ENCODE data around the gene IDI1.
"Not testable (repeated sequence)": the region's sequence is repeated elsewhere in the genome, so short reads cannot be mapped to it uniquely, and the experiment has no call there.

Gene IDI1

DNA sequence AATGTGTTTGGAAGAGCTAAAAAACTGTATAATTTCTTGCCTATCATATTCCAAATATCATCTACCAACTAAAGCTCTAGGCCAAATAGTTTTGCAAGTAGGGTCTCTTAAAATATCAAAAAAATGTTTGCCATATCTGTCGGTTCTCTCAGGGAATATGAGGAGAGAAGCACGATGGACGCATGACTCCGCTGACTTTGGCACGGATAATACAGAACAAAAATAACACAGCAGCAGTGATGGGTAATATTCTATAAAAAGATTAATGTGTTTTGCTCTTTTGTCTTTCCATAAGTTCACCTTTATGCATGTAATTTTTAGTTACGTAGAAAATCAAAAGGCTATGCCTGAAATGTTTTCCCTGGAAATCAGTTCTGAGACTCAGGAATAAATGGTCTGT lies 22.3 kb downstream of the IDI1 start:
- no peak for DNase-seq

DNA sequence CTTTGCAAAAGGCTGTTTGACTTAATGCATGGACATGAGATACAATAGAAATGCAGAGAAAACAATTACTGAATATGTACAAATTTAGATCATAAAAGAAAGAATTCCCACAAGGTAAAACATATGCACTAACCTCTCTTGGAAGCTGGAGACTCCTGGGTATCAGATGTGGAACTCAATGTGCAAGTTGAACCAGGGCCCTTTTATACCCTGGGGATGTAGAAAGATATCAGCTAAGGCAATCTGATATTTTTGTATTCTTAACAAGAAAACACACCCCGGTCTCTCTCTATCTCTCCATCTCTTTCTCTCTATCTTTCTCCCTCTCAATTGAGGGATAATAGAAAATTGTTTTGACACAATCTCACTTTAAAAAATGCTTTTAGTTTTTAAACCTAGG lies 23.2 kb downstream of the IDI1 start, which contains the start of gene IDI2:
Gene IDI2, minus strand, starts transcription at position 177 of the 400 bp plus-strand sequence. CDS start 1,136 bp downstream, outside the sequence.
- no peak for DNase-seq

DNA sequence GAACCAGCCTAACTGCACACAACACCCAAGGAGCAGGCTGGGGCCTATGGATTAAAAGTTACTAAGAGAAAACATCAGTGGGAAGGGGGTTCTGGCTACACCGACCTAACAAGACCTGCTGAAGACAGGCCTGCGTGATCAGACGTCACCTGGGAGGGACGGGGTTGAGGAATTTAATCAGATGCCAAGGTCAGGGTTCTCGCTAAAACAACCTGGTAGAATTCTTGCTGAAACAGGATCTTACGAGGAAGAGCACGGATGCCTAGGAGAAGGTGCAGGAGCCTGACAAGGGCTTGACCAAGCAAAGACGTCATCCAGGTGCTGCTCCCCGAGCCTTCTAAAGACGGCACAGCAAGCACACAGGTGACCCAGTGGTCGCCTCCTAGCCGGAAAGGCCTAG lies 24.8 kb downstream of the IDI1 start:
- no peak for DNase-seq

DNA sequence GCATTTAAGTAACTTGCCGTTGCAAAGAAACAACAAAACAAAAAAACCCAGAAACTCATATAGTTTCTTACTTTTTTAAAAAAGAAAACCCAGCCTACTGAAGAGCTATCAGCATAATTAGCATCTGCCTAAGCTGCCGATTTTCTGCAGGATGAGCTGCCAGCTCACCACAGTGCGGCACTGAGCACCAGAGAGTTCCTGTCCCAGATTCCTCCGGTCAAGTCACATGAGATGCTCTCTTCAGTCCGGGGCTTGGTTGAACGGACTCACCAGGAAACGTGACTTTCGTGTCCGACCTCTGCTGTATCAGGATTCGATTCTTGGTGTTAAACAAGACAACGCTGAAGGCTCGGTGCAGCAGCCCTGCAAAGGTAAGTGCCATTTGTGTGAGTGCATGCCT lies 26.5 kb downstream of the IDI1 start:
- no peak for DNase-seq

DNA sequence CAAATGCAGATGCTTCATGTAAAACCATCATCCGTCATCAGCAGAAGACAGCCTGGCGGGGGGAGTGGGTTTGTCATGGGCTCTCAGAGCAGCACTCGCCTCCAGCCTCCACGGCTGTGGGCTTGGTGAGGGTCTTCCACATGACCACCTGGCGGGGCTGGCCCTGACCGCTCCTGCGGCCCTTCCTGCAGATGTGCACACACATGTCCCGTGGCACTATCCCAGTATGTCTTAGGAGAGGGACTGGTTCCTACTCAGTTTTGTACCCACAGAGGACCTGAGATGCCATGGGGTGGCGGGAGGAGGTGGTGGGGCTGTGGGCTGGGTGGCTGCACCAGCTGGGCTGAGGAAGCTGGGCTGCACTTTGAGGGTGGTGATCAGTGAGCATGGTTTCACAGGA lies 28.0 kb downstream of the IDI1 start:
- DNase-seq: no peak

DNA sequence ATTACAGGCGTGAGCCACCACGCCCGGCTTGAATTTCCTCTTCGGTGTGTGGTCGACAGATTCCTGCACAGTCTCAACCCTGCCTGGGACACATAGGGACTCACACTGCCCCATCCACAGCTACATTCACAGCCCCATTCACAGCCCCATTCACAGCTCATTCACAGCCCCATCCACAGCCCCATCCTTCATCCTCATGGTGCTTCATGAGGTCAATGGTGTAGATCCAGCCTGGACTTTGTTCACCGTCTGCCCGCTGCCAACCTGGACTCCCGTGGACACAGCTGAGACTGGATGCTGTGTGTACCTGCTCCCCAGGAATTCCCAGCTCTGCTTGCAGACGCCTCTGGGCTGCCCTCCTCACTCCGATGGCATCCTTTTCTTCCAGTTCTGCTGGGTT lies 28.5 kb downstream of the IDI1 start:
- DNase-seq: no peak

DNA sequence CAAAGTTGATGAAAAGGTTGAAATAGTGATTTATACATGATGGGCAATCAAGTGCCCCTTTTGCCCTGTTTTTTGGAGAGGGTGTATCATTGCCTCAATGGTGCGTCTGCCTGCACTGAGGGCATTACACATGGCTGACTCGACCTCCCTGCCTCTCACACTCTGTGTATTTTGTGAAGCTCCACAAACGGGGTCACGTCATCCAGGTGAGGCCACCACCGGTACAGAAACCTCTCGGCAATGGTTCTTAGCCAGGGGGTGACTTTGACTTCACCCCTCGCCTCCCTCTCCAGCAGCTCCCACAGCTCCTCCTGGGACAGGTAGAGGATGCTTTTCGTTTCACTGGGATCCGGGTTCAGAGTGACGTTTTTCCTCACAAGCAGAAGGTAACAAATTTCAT lies 29.6 kb downstream of the IDI1 start:
- DNase-seq: no peak

DNA sequence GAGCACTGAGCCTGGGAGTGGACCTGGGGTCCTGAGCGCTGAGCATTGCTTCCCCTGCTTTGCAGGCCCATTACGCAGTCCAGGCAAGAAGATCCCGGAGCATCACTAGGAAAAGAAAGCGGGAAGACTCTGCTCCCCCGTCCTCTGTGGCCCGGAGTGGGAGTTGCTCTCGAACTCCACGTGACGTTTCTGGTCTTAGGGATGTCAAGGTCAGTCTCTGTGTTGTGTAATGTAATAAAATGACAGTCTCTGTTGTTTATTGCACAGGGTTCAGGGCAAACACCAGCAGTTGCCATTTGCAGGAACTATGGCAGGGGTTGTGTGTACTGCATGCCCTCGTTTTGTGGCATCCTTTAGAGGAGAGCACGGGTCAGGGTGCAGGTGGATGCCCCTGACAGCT lies 33.2 kb downstream of the IDI1 start:
- DNase-seq: no peak

DNA sequence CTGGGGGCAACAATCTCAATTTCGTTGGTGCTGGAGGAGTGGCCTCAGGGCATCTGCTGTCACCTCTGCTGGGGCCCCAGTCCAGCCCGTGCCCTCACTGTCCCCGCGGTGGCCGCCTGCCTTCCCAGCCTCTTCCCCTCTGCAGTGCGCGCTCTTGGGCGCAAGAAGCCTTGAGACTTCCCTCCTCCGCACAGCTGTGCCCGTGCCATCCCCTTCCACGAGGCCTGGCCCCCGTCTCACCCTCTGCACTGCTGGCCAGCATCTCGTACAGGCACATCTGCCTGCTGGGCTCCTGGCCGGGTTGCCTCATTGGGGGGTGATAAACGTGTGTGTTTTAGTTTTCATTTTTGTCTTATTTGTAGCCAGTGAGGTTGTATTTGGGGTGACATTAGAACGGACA lies 37.2 kb downstream of the IDI1 start:
- no peak for DNase-seq

DNA sequence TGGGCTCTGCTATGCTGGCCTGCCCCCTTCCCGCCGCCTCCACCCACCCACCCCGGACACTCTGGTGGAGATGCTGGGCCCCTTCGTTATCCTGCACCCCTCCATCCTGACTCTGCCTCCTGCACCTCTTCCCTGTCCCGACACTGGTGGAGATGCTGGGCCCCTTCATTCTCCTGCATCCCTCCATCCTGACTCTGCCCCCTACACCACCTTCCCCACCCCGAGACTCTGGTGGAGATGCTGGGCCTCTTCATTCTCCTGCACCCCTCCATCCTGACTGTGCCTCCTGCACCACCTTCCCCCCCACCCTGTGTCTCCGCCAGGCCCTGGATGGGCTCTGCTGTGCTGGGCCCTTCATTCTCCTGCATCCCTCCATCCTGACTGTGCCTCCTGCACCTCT lies 38.2 kb downstream of the IDI1 start:
- no peak for DNase-seq

DNA sequence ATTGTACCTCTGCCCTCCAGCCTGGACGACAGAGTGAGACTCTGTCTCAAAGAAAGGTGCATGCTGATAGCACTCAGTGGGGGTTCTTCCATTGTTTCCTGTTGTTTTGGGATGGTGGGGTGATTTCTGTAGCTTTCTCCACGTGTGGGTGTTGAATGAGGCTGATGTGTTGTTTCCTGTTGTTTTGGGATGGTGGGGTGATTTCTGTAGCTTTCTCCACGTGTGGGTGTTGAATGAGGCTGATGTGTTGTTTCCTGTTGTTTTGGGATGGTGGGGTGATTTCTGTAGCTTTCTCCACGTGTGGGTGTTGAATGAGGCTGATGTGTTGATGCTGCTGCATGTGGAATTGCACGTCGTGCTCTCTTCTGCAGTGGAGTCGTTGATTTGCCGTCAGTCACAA lies 39.0 kb downstream of the IDI1 start:
- not testable (repeated sequence) for DNase-seq

DNA sequence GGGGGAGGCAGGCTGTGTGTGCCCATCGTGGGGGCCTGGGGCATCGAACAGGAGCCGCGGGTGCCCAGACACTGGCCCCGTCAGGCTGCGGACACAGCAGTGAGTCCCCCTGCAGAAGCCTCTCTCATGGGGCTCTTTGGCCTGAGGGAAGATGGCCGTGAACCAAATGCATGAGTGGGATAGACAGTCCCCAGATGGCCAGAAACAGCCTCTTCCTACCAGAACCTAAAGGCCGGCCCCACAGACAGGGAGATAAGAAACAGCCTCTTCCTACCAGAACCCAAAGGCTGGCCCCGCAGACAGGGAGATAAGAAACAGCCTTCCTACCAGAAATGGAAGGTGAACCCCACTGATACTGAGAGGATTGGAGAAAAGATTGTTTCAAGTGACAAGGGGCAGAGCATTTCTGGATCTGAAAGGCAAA lies 39.8 kb downstream of the IDI1 start:
- DNase-seq: no peak

DNA sequence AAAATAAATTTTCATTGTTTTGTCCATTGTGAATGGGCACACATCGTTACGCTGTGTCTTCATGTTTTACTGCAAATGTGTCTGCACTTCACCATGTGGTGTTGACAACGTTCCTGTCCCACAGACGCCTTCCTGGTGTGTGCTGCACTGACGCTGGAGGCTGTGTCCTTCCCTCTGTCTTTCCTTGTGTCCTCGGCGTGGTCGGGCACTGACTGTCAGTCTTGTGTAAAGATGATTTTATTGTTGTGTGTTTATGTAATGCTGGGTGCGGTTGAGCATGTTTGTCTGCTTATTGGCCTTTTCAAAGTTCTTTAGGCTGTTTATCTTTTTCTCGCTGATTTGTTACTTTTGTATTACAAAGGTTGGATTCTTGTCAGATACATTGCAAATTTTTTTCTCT lies 41.3 kb downstream of the IDI1 start:
- no peak for DNase-seq

DNA sequence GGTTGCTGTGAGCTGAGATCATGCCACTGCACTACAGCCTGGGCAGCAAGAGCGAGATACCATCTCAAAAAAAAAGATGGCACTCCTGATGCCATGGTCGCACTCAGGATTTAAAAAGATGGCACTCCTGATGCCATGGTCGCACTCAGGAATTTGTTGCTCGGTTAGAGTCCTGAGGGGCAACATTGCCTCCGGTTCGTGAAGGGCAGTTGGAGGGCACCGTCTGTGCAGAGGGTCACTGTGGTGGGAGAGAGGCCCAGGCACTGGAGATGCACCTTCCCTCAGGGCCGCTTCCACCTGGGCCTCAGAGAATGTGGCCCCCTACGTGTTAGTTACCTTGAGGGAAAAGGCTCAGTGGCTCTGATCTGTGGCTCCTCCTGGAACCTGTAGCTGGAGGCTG lies 42.3 kb downstream of the IDI1 start:
- no peak for DNase-seq

DNA sequence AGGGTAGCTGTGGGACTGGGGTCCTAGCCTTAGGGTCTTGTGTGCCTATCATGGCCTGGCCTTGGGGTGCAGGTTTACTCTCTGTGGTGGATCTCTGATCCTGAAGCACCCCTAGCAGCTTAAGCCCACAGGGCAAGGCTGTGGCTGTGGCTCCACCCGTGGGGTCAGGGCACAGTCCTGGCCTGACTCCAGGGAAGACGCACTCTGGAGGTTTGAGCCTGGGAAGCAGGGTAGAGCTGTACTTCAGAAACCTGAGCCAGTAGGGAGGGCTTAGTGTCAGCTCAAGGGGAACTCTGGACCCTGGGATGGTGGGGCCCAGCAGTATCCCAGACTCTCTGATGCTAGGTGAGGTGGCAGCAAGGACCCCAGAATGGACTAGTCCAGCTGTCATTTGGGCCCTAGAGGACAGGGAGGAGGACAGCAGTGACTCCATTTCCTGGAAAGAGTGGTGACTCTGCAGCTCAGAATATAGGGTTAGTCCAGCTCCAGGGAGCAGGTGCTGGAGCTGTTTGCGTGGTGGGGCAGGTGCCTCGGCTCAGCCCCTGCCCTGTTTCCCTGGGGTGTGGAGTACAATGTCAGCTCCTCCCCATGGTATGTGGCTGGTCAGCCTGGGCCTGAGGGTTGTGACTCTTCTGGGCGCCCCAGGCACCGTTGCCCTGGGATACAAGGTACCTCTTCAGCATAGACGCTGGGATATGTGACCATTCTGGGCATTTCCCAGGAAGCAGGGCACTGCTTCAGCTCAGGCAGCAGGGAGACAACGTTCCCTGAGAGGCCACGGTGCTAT lies 44.8 kb downstream of the IDI1 start:
- no peak for DNase-seq

DNA sequence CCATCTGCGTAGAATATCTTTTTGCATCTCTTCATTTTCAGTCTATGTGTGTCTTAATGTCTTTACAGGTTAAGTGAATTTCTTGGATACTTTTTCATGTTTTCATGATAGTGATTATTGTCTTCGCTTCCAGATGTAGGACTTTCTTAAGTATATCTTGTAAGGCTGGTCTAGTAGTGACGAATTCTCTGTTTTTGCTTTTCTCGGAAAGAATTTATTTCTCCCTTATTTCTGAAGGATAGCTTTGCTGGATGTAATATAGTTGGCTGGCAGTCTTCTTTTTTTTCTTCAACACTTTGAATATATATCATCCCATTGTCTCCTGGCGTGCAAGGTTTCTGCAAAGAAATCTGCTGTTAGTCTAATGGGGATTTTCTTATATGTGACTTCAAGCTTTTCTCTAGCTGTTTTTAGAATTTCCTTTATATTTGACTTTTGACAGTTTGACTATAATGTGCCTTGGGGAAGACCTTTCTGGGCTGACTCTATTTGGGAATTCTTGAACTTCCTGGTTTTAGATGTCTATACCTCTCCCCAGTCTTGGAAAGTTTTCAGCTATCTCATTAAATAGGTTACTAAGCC lies 46.4 kb downstream of the IDI1 start:
- no peak for DNase-seq

DNA sequence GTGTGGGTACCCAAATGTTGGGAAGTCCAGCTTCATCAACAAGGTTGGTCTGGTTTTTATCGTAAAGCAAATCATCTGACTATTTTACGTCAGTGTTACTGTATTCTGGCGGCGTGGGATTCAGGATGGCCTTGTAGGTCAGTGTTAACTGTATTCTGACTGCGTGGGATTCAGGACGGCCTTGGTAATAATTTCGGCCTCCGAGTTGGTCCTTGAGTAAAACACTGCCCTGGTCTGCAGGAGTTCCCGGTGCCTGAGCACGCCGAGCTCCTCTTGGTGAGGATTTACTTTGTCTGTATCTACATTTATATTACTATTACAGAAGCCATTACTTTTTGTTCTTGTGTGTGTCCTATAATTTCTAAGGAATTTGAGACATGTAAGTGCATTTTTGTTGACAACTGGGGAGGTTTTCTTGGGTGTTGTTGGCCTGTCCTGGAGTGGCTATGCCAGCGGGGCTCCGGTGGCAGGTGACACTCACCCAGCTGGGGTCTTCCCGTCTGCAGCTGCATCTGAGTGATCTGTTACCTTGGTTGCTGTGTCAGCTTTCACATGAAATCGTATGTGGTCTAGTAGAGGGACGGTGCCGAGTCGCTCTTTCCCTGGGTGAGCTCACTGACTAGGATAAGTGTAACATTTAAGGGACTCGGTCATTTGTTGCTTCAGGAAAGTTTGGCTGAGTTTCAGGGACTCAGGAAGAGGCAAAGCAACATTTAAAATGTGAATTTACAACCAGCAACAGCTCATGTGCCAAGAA lies 51.5 kb downstream of the IDI1 start:
- DNase-seq: no peak

DNA sequence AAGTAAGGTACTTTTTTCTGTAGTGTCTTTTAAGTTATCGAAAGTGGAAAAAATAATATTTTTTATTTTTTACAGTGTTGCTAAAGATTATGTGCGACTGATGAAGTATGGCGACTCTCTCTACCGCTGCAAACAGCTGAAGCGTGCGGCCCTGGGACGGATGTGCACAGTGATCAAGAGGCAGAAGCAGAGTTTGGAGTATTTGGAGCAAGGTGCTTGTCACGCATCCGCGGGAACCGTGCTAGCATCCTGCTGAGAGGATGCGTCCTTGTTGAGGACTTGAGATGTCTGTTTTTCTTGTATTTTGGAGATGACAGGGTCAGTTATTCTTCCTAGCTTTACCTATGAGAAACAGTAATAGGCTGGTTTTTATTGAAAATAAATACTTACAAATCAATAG lies 52.9 kb downstream of the IDI1 start:
- DNase-seq: no peak

DNA sequence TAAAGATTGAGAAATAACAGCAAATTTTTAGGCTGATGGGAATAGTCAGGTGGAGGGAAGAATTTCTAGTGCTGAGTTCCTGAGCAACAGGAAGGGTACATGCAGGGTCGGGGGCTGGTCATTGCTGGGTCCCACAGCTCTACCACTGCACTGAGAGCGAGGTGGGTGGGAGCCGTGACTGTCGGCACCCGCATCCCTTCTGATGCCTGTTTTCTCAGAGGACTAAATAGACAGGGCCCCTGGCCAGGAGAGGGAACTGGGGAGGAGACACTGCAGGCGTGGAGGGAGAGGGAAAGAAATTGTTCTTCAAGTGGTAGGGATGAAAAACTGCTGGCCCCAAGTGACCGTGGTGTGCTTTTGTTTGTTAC lies 53.4 kb downstream of the IDI1 start:
- no peak for DNase-seq

DNA sequence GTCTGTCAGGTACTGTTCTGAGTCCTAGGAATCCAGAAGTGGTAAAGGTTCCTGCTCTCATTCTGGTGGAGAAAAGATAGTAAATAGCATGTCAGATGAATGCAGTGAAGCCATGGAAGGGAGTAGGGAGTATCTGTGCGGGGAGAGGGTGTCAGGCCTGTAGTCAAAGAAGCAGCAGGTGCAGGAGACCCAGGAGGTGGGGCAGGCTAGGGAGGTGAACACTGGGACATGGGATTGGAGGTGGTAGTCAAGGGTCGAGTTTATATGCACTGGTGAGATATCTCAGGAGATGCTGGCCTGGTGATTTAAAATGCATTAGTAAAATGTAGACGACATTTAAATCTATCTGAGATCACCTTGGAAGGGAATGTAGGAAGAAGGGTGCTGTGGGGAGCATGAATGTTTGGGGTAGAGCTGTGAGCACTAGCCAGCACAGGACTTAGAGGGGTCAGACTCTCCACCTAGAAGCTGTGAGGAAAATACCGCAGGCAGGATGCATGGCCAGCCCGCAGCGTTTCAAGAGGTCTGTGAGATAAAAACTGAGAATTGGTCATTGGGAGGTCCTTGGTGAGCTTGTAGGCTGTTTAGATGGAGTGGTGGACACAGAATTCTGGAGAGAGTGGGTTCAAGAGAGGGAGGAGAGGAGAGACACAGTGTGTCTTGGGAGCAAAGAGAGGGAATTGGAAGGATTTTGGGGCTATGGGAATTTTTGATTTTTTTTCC lies 53.9 kb downstream of the IDI1 start:
- DNase-seq: no peak

DNA sequence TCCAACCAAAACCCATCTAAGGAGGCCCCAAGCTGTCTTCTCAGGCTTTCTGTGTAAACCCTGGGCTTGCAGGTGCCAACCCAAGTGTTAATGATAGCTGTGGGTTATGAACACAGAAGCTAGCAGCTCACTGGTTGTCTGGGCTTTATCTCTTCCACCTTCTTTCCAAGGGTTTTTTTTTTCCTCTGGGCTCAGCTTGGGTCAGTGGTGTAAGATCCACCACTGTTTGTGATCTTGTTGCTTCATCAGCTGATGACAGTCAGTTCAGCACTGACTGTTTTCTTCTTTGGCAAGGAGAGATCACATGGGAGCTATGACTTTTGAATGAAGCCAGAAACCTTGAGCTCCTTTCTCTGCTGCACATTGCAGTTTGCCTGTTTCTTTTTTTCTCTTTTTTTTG lies 56.0 kb downstream of the IDI1 start:
- DNase-seq: no peak

DNA sequence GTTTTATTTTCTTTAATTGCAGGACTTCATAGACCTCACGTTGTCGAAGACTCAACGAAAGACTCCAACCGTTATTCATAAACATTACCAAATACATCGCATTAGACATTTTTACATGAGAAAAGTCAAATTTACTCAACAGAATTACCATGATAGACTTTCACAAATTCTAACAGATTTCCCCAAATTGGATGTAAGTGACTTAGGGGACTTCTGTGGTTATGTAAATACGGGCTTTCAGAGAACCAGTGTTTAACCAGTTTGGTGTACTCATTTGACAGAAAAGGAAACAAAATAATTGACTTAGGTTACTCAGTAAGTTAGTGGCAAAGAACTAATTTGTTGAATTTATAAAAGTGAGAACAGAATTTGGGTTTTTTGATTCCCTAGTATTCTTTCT lies 56.5 kb downstream of the IDI1 start:
- no peak for DNase-seq

DNA sequence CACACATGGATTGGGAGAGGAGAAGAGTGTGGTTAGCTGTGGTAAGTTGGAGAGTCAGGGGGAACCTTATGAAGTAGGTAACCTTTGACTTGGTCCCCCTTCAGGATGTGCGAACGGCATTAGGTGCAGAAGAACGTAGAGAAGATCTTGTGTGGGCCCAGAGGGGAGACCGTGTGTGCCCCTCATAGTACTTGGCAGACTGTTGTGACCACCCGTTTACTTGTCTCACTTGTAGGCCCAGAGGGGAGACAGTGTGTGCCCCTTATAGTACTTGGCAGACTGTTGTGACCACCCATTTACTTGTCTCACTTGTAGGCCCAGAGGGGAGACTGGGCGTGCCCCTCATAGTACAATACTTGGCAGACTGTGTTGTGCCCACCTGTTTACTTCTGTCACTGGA lies 58.1 kb downstream of the IDI1 start:
- no peak for DNase-seq
